Fibroblast of skin of right quadriceps (primary cell): ENCODE data around the gene DEFB118.
"Not testable (repeated sequence)": the region's sequence is repeated elsewhere in the genome, so short reads cannot be mapped to it uniquely, and the experiment has no call there.

Source experiments
- DNase-seq: peaks from one replicate; pipeline ENCODE4 v3.0.0-alpha.2; 2013

Gene DEFB118, protein sequence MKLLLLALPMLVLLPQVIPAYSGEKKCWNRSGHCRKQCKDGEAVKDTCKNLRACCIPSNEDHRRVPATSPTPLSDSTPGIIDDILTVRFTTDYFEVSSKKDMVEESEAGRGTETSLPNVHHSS

DNA sequence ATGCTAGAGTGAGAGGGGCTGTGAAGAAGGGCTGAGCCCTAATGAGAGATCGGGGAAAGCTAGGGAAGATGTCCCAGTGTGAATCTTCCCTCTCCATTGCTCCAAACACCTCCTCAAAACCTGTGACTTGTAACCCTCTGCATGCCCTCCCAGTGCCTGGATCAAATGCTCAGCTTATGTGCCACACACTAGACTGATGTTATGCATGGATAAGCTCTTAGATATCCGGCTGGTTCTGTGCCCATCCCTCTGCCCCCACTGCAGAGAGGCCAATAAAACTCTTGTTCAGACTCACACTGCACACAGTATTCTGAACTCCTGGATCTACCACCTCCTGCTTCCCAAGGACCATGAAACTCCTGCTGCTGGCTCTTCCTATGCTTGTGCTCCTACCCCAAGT lies at the start of gene DEFB118:
TSS of gene DEFB118 (plus strand) at position 301 of the 400 bp plus-strand sequence. CDS start at position 351, 50 bp downstream.
- no peak for DNase-seq

DNA sequence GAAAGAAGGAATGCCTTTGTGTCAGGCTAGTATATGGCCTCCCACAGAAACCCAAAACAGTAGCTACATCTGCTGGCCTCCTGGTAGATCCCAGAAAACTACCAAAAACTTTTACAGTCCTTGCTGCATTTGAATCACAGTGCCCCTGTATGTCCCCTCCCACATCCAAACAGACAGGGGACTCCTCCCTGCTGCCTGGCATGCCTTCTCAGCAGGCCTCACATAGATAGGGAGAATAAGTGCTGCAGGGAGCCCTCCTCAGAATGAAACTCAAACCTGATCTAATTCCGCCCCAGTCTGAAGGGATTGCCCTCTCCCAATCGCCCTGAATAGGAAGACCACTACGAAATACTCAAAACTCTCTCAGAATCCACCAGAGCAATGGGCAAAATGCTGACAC lies 45.9 kb upstream of the DEFB118 start:
- no peak for DNase-seq

DNA sequence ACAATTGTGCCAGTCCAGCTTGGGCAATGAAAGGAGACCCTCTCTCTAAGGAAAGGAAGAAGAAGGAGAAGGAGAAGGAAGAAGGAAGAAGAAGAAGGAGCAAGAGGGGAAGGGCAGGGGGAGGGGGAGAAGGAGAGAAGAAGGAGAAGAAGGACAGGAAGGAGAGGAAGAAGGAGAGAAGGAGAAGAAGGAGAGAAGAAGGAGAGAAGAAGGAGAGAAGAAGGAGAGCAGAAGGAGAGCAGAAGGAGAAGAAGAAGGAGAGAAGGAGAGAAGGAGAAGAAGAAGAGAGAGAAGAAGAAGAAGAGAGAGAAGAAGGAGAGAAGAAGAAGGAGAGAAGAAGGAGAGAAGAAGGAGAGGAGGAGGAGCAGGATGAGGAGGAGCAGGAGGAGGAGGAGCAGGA lies 37.5 kb upstream of the DEFB118 start:
- DNase-seq, result no peak

DNA sequence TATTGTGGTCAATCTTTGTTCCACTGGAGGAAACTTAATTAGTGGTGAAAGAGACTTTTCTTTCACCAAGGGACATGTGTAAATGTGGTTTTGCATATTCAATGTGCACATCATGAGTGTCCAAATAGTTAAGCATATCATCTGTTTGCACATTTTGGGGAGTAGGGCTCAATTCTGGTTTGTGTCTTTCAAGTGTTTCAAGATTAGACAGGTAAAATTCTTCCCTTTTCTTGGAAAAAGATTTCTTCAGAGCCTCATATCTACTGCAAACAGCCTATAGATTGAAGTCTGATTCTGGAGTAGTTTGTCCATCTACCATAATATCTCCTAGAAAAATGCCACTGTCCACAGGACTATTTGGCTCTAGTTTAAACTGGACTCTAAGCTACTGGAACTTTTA lies 26.9 kb upstream of the DEFB118 start:
- no peak for DNase-seq

DNA sequence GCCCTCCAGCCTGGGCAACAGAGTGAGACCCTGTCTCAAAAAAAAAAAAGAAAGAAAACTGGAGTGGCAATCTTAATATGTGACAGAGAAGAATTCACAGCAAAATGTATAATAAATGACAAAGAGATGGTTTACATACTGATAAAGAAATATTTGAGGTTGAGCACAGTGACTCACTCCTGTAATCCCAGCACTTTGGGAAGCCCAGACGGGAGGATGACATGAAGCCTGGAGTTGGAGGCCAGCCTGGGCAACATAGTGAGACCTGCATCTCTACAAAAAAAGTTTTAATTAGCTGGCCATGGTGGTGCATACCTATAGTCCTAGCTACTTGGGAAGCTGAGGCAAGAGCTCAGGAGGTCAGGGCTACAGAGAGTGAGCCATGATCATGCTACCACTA lies 12.4 kb upstream of the DEFB118 start:
- no peak for DNase-seq

DNA sequence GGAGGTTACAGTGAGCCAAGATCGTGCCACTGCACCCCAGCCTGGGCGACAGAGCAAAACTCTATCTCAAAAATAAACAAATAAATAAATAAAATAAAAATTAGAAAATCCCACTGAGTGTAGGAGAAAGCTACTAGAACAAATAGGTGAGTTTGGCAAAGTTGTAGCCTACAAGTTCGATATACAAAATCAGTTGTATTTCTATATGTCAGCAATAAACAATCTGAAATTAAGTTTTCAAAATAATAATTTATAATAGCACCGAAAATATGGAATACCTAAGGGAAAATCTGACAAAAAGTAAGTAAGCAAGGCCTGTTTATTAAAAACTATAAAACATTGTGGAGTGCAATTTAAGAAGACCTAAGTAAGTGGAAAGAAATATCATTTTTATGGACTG lies 5.1 kb upstream of the DEFB118 start:
- DNase-seq, result no peak

DNA sequence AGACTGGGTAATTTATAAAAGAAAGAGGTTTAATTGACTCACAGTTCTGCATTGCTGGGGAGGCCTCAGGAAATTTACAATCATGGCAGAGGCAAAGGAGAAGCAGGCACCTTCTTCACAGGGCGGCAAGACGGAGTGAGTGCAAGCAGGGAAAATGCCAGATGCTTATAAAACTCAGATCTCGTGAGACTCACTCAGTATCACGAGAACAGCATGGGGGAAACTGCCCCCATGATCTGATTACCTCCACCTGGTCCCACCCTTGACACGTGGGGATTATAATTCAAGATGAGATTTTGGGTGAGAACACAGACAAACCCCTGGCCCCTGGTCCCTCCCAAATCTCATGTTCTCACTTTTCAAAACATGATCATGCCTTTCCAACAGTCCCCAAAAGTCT lies 4.1 kb upstream of the DEFB118 start:
- not testable (repeated sequence) for DNase-seq

DNA sequence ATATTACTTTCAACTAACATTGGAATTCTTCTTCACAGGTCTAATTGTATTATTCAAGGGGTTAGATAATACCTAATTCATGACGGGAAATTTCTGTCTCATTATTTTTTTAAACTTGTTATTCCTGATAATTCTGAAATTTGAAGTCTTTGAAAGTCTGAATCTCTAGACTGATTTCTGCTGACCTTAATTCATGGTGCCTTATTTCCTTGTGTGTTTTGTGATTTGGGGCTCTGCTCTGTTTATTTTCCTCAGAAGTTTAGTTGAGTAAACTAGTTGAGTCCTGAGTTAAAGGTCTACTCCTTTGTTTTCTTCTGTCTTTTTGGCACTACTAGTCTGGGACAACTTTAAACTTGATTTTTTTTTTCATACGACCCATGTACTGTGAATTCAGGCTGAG lies 5.9 kb downstream of the DEFB118 start:
- no peak for DNase-seq

DNA sequence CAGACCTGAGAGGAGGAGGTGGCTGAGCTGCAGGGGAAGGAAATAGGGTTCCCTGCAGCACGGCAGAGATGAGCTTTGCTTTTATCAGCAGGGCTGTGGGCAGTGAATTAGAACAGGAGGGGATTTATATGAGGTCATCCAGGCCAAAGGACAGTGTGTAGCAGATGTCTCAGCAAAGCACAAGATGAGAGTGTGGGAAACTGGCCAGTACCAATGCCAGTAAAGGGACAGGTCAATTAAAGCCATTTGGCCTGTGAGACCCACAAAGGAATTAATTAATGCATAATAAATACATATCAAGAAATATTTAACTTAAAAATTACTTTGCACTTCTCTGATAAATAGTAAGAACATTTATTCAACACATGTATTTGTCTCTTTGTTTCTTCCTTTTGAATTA lies 22.1 kb downstream of the DEFB118 start, which contains the start of gene DEFB119:
TSS of gene DEFB119 (minus strand) at position 101 of the 400 bp plus-strand sequence. CDS start 107 bp downstream, outside the sequence.
- no peak for DNase-seq

DNA sequence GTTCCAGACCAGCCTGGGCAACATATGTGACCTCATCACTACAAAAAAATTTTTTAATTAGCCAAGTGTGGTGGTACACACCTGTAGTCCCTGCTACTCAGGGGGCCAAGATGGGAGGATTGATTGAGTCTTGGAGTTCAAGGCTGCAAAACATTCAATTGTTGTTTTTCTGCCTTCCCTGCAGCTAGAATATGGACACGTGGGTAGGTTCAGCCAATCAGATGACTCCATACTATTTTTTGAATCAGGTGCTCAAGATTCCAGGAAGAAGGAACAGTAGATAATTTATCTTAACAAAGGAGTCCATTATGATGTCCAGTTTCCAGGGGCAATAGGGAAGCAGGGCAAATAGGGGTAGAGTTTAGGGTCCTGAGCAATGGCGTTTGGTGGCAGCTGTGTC lies 24.4 kb downstream of the DEFB118 start:
- DNase-seq, result no peak

DNA sequence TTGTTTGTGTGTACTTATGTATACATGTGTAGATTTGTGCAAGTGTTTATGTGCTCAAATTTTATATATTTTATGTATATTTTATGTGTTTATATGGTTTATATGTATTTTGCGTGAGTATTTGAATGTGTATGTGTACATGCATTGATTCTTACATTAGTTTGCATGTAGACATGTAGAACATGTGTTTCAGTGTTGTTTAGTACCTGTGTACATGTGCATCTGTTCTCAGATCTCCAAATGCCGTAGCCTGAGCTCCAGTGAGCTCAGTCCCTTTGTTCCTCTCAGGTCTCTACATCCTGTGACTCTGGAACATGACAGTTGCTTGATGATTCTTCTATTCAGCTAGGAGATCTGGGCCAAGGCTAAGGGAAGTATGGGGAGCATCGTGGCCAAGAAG lies 26.5 kb downstream of the DEFB118 start:
- DNase-seq, result no peak

DNA sequence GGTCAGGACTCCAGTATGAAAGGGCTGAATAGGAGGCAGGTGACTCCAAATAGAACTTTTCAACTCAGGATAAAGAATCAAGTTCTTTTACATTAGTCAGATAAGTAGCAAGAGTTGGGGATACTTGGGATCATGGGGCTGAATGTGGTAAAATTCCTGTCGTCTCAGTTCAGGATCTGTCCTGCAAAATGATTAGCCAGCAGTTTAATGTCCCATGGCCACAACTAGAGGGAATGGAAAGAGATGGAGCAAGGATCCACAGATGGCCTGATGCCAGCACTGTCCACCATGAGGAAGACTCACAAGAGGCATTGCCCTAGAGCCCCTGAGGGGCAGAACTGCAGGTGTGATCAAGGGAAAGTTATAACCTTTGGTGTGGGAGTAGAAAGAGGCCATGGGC lies 35.5 kb downstream of the DEFB118 start:
- no peak for DNase-seq

DNA sequence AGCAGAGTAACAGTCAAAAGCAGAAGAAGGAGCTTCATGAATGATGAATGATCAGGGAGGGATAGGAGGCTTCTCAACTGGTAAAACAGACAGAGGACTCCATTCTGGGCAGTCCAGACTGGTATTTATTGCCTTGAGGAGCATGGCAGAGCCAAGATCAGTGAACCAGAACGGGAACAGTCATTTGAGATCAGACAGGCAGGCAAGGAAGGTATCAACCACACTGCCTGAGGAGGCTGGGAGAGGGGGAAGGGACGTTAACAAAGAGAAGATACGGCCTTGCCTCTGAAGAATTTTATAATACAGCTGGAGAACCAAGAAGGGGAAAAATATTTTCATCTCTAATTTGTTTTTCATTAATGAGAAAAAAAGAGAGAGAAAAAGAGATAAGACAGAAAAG lies 37.7 kb downstream of the DEFB118 start, which contains the start of gene DEFB121:
TSS of gene DEFB121 (minus strand) at position 101 of the 400 bp plus-strand sequence. CDS start at position 38, 63 bp downstream.
- DNase-seq, result no peak

DNA sequence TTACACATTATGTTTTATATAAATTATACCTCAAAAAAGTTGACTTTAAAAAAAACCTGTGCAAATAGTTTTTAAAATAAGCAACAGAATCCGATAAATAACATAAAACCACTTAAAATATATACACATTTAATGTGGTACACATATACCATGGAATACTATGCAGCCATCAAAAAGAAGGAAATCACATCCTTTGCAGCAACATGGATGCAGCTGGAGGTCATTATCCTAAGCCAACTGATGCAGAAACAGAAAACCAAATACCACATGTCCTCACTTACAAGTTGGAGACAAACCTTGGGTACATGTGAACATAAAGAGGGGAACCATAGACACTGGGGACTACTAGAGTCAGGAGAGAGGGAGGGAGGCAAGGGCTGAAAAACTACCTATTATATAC lies 41.6 kb downstream of the DEFB118 start:
- DNase-seq, result no peak

DNA sequence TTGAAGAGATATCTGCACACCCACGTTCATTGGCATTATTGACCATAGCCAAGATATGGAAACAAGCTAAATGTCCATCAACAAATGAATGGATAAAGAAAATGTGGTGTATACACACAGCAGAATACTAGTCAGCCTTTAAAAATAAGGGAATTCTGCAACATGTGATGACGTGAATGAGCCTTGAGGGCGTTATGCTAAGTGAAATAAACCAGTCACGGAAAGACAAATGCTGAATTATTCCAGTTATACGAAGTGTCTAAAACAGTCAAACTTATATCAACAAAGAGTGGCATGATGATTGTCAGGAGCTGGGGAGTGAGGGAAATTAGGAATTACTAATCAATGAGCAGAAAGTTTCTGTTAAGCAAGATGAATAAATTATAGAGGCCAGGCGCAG lies 46.0 kb downstream of the DEFB118 start:
- DNase-seq, result no peak

DNA sequence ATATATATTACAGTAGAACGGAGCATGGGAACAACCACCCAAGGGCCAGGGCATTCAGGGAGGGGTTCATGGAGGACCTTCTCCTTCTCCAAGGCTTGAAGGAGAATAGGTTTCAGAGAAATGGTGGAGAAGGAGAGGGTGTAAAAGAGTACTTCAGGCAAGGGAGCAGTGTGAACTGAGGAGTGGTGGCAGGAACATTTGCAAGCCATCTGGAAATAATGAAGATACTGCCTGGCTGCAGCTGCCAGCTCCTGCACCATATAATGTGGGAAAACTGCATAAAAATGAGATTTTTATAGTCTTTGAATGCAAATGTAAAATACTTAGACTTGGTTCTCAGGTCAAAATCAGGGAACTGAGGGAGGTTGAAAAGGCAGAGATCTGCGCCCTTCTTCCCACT lies 47.3 kb downstream of the DEFB118 start:
- no peak for DNase-seq

DNA sequence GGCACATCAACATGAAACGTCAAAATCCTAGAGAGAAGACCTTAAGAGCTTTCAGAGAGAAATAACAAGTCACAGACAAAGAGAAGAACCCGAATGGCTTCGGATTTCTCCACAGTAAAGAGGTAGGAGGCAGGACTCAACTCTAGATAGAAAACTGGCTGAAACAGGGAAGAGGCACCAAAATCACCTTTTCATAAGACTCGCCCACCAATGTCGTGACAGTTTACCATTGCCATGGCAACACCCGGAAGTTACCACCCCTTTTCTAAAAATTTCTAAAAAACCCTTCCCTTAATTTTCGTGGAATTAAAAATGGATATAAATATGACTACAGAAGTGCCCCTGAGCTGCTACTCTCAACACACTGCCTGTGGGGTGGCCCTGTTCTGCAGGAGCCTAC lies 49.9 kb downstream of the DEFB118 start:
- DNase-seq, result no peak
